H9 (cell line): ENCODE measurements around the gene NKAIN4. TPM values are rescaled to one million over a fixed set of nuclear protein-coding genes. Genes with fewer than 3 reads are reported as not detected.

Source experiments
- DNase-seq: peaks from one replicate; pipeline ENCODE4 v3.0.0-alpha.2; 2017
- H2AFZ ChIP-seq: one replicate; pipeline ENCODE4 v1.6.1; 2013; ENCODE audit warnings: mild to moderate bottlenecking, low read length, control low read depth, moderate library complexity
- H2AK5ac ChIP-seq: 2 replicates; pipeline ENCODE4 v1.6.1; 2013; ENCODE audit warnings: low read length, control low read depth, mixed read lengths; ENCODE audit not compliant: insufficient read length
- H2BK120ac ChIP-seq: one replicate; pipeline ENCODE4 v1.6.1; 2013; ENCODE audit warnings: low read depth, mild to moderate bottlenecking, low read length, control low read depth, inconsistent platforms; ENCODE audit not compliant: poor library complexity, severe bottlenecking
- H2BK12ac ChIP-seq: 2 replicates; pipeline ENCODE4 v1.6.1; 2013; ENCODE audit warnings: low read length, control low read depth, mixed read lengths, low read depth; ENCODE audit not compliant: insufficient read length
- H2BK15ac ChIP-seq: 2 replicates; pipeline ENCODE4 v1.6.1; 2013; ENCODE audit warnings: low read depth, low read length, control low read depth
- H2BK20ac ChIP-seq: one replicate; pipeline ENCODE4 v1.6.1; 2013; ENCODE audit warnings: low read depth, mild to moderate bottlenecking, low read length, control low read depth, inconsistent platforms; ENCODE audit not compliant: poor library complexity, severe bottlenecking
- H2BK5ac ChIP-seq: 2 replicates; pipeline ENCODE4 v1.6.1; 2013; ENCODE audit warnings: low read length, control low read depth, mixed read lengths; ENCODE audit not compliant: insufficient read length
- H3K14ac ChIP-seq: 2 replicates; pipeline ENCODE4 v1.6.1; 2013; ENCODE audit warnings: low read length, control low read depth; ENCODE audit not compliant: insufficient read depth
- H3K18ac ChIP-seq: 2 replicates; pipeline ENCODE4 v1.6.1; 2013; ENCODE audit warnings: low read depth, mild to moderate bottlenecking, mixed read lengths, low read length, control low read depth; ENCODE audit not compliant: insufficient read length
- H3K23ac ChIP-seq: 2 replicates; pipeline ENCODE4 v1.6.1; 2013; ENCODE audit warnings: low read length, control low read depth, mixed read lengths, low read depth; ENCODE audit not compliant: insufficient read length
- H3K23me2 ChIP-seq: 2 replicates; pipeline ENCODE4 v1.6.1; 2013; ENCODE audit warnings: low read depth, mild to moderate bottlenecking, mixed read lengths, low read length, control low read depth; ENCODE audit not compliant: insufficient read length, poor library complexity, severe bottlenecking
- H3K27ac ChIP-seq: 2 replicates; pipeline ENCODE4 v1.5.1; 2013; ENCODE audit warnings: low read length, control low read depth, mixed read lengths, low read depth; ENCODE audit not compliant: insufficient read length
- H3K27me3 ChIP-seq: 2 replicates; pipeline ENCODE4 v1.6.1; 2013; ENCODE audit warnings: low read length, control low read depth, inconsistent platforms; ENCODE audit not compliant: insufficient read depth
- H3K4ac ChIP-seq: 2 replicates; pipeline ENCODE4 v1.6.1; 2013; ENCODE audit warnings: low read depth, mild to moderate bottlenecking, control low read depth, inconsistent platforms, low read length, moderate library complexity
- H3K4me1 ChIP-seq: 2 replicates; pipeline ENCODE4 v1.6.1; 2013; ENCODE audit warnings: low read length, control low read depth, inconsistent platforms; ENCODE audit not compliant: insufficient read depth
- H3K4me2 ChIP-seq: 2 replicates; pipeline ENCODE4 v1.6.1; 2013; ENCODE audit warnings: low read length, control low read depth, mixed read lengths; ENCODE audit not compliant: insufficient read length, insufficient read depth
- H3K56ac ChIP-seq: 2 replicates; pipeline ENCODE4 v1.6.1; 2013; ENCODE audit warnings: low read depth, mild to moderate bottlenecking, mixed read lengths, low read length, control low read depth; ENCODE audit not compliant: insufficient read length
- H3K79me1 ChIP-seq: 2 replicates; pipeline ENCODE4 v1.6.1; 2013; ENCODE audit warnings: low read depth, mild to moderate bottlenecking, moderate library complexity, low read length, control low read depth, inconsistent platforms; ENCODE audit not compliant: insufficient read depth, poor library complexity, severe bottlenecking
- H3K79me2 ChIP-seq: 2 replicates; pipeline ENCODE4 v1.6.1; 2013; ENCODE audit warnings: low read length, control low read depth, inconsistent platforms; ENCODE audit not compliant: insufficient read depth
- H3K9ac ChIP-seq: 2 replicates; pipeline ENCODE4 v1.6.1; 2013; ENCODE audit warnings: low read length, control low read depth, mixed read lengths; ENCODE audit not compliant: insufficient read length; ENCODE audit errors: extremely low read depth
- H3K9me3 ChIP-seq: one replicate; pipeline ENCODE4 v1.6.1; 2013; ENCODE audit warnings: low read depth, low read length, inconsistent platforms; ENCODE audit not compliant: control insufficient read depth
- H3T11ph ChIP-seq: one replicate; pipeline ENCODE4 v1.6.1; 2013; ENCODE audit warnings: mild to moderate bottlenecking, low read length, control low read depth, inconsistent platforms
- H4K20me1 ChIP-seq: one replicate; pipeline ENCODE4 v1.6.1; 2013; ENCODE audit not compliant: control insufficient read depth, insufficient read length, insufficient read depth
- H4K5ac ChIP-seq: 2 replicates; pipeline ENCODE4 v1.6.1; 2013; ENCODE audit warnings: low read depth, mild to moderate bottlenecking, mixed read lengths, low read length, control low read depth; ENCODE audit not compliant: insufficient read length
- H4K8ac ChIP-seq: replicated peaks from 2 replicates; pipeline ENCODE4 v1.6.1; 2013; ENCODE audit warnings: low read length, control low read depth, mixed read lengths, low read depth; ENCODE audit not compliant: insufficient read length
- H4K91ac ChIP-seq: 2 replicates; pipeline ENCODE4 v1.6.1; 2013; ENCODE audit warnings: low read depth, mild to moderate bottlenecking, moderate library complexity, mixed read lengths, low read length, control low read depth; ENCODE audit not compliant: insufficient read length
- H3K27ac Mint-ChIP-seq, 3 experiments: 2 replicates in 2 of 3; 3 replicates in 1 of 3; pipeline ENCODE4 v1.8.0; 2020 to 2021; ENCODE audit warnings: mixed read lengths in 3 of 3, mild to moderate bottlenecking in 1 of 3, moderate library complexity in 1 of 3
- H3K27me3 Mint-ChIP-seq: 2 replicates; pipeline ENCODE4 v1.8.0; 2021; ENCODE audit warnings: low read depth, mild to moderate bottlenecking, moderate library complexity, mixed read lengths
- H3K36me3 Mint-ChIP-seq, 3 experiments: 2 replicates in 2 of 3; 3 replicates in 1 of 3; pipeline ENCODE4 v1.8.0; 2020 to 2021; ENCODE audit warnings: low read depth in 3 of 3, mixed read lengths in 3 of 3; ENCODE audit not compliant: insufficient read depth in 1 of 3
- H3K4me1 Mint-ChIP-seq, 2 experiments: 2 replicates each; pipeline ENCODE4 v1.8.0; 2020; ENCODE audit warnings: mixed read lengths in 2 of 2
- H3K4me3 Mint-ChIP-seq, 2 experiments: 2 replicates in 1 of 2; 3 replicates in 1 of 2; pipeline ENCODE4 v1.8.0; 2020 to 2021; ENCODE audit warnings: mild to moderate bottlenecking in 2 of 2, mixed read lengths in 2 of 2, moderate library complexity in 1 of 2
- H3K9me3 Mint-ChIP-seq, 2 experiments: 2 replicates in 1 of 2; 3 replicates in 1 of 2; pipeline ENCODE4 v1.8.0; 2020; ENCODE audit warnings: mild to moderate bottlenecking in 2 of 2, mixed read lengths in 2 of 2, moderate library complexity in 1 of 2
- CTCF ChIP-seq: fragments of 200-600 bp; sonication (generic); conservative IDR thresholded peaks from 3 replicates; pipeline ENCODE4 v1.8.0; 2021; ENCODE audit warnings: antibody characterized with exemption, mild to moderate bottlenecking
- WGBS: extraction: QIAGEN DNeasy Blood & Tissue Kit; methylation state at CpG from one replicate; pipeline ENCODE4 v1.1.7; 2013; ENCODE audit warnings: missing lambda C conversion rate, low lambda C conversion rate, mixed read lengths; ENCODE audit not compliant: insufficient read length; ENCODE audit errors: extremely low coverage; 5-methylcytosine and 5-hydroxymethylcytosine counted together
- total RNA-seq: library from RNA; stranded (reverse); gene quantifications from 2 replicates; pipeline ENCODE4 v1.2.1, GENCODE V29; 2021

Gene NKAIN4
- total RNA-seq, 1 experiment from 2014 or later, result 20.9 TPM

GRCh38 chr20:63242736-63243135, 11.5 kb downstream of the NKAIN4 start:
- no peak overlapping the region for H2BK120ac ChIP-seq
- no CpG with 5 or more reads among the region's 21 CpGs for WGBS
- Mint-ChIP-seq H3K27me3 (peaks cover 3% of the 10 kb centered on the region; the same call in 1 of the 2 replicates), H3K36me3 (no peaks in the 10 kb centered on the region; a peak in 1 of 7 replicates), H3K4me1 (peaks cover 3 to 6% of the 10 kb centered on the region in 2 experiments; a peak in 3 of 4 replicates), H3K27ac (no peak overlapping the region), H3K9me3 (no peaks in the 10 kb centered on the region), H3K4me3 (no peak overlapping the region)
- no peak overlapping the region for H2AFZ ChIP-seq
- H3K4me2 ChIP-seq, result no peak overlapping the region
- no peak overlapping the region for H3K27ac ChIP-seq
- no peak overlapping the region for H2BK12ac ChIP-seq
- H2BK15ac ChIP-seq, result no peak overlapping the region
- no peak overlapping the region for H4K91ac ChIP-seq
- DNase-seq, result no peak
- no peak overlapping the region for H3T11ph ChIP-seq
- no peak overlapping the region for H3K23ac ChIP-seq
- no peaks in the 10 kb centered on the region for H3K9me3 ChIP-seq
- no peaks in the 10 kb centered on the region for H3K79me1 ChIP-seq
- H4K8ac ChIP-seq, result no peak overlapping the region
- no peak for TF ChIP-seq CTCF
- no peak overlapping the region for H3K56ac ChIP-seq
- no peaks in the 10 kb centered on the region for H3K79me2 ChIP-seq
- no peak overlapping the region for H3K18ac ChIP-seq
- H3K14ac ChIP-seq, result no peak overlapping the region
- H2BK5ac ChIP-seq, result no peak overlapping the region
- H3K4ac ChIP-seq, result no peak overlapping the region
- H3K9ac ChIP-seq, result no peak overlapping the region
- no peaks in the 10 kb centered on the region for H3K27me3 ChIP-seq
- no peaks in the 10 kb centered on the region for H4K20me1 ChIP-seq
- no peaks in the 10 kb centered on the region for H3K23me2 ChIP-seq
- H2AK5ac ChIP-seq, result no peak overlapping the region
- no peak overlapping the region for H4K5ac ChIP-seq
- H2BK20ac ChIP-seq, result no peak overlapping the region
- no peaks in the 10 kb centered on the region for H3K4me1 ChIP-seq
